Astrocyte (in vitro differentiated cells and primary cell): Measurements from ENCODE around the gene MAGI1. TPM values are rescaled to one million over a fixed set of nuclear protein-coding genes. Genes with fewer than 3 reads are reported as not detected.

Experiments
- DNase-seq: peaks from one replicate; pipeline ENCODE4 v3.0.0-alpha.2; 2010; ENCODE audit warnings: low read depth
- FAIRE-seq: peaks from 2 replicates; lab custom pipeline; 2011; peaks lifted over from hg19 to GRCh38; lab: Jason Lieb, UNC
- H2AFZ ChIP-seq: 2 replicates; pipeline ENCODE4 v1.6.0; 2012; ENCODE audit warnings: low read depth, low read length, inconsistent platforms
- H3K27ac ChIP-seq: 2 replicates; pipeline ENCODE4 v1.5.1; 2011; ENCODE audit warnings: low read depth, low read length, inconsistent platforms
- H3K27me3 ChIP-seq: 2 replicates; pipeline ENCODE4 v1.6.0; 2011; ENCODE audit warnings: low read length, inconsistent platforms; ENCODE audit not compliant: insufficient read depth
- H3K36me3 ChIP-seq: 2 replicates; pipeline ENCODE4 v1.5.1; 2011; ENCODE audit warnings: low read length, inconsistent platforms; ENCODE audit not compliant: insufficient read depth
- H3K4me1 ChIP-seq: 2 replicates; pipeline ENCODE4 v1.5.1; 2011; ENCODE audit warnings: low read length, inconsistent platforms; ENCODE audit not compliant: insufficient read depth
- H3K4me2 ChIP-seq: 2 replicates; pipeline ENCODE4 v1.6.0; 2012; ENCODE audit warnings: low read length, inconsistent platforms
- H3K4me3 ChIP-seq: 2 replicates; pipeline ENCODE4 v1.5.1; 2011; ENCODE audit warnings: low read depth, mild to moderate bottlenecking, low read length, inconsistent platforms; ENCODE audit not compliant: insufficient read depth
- H3K79me2 ChIP-seq: 2 replicates; pipeline ENCODE4 v1.6.0; 2012; ENCODE audit warnings: mild to moderate bottlenecking, low read length, inconsistent platforms; ENCODE audit not compliant: insufficient read depth
- H3K9ac ChIP-seq: 2 replicates; pipeline ENCODE4 v1.6.0; 2012; ENCODE audit warnings: mild to moderate bottlenecking, low read length, inconsistent platforms
- H3K9me3 ChIP-seq: 2 replicates; pipeline ENCODE4 v1.5.1; 2012; ENCODE audit warnings: low read depth, mild to moderate bottlenecking, low read length, inconsistent platforms; ENCODE audit not compliant: insufficient read depth
- H4K20me1 ChIP-seq: 2 replicates; pipeline ENCODE4 v1.6.0; 2012; ENCODE audit warnings: low read length, inconsistent platforms; ENCODE audit not compliant: insufficient read depth
- H3K27ac Mint-ChIP-seq: one replicate; pipeline ENCODE4 v1.8.0; 2021; ENCODE audit warnings: mild to moderate bottlenecking, mixed read lengths; ENCODE audit not compliant: unreplicated experiment
- H3K27me3 Mint-ChIP-seq: one replicate; pipeline ENCODE4 v1.8.0; 2021; ENCODE audit warnings: low read depth, mixed read lengths; ENCODE audit not compliant: unreplicated experiment
- H3K36me3 Mint-ChIP-seq: one replicate; pipeline ENCODE4 v1.8.0; 2021; ENCODE audit warnings: low read depth, mixed read lengths; ENCODE audit not compliant: unreplicated experiment
- H3K4me1 Mint-ChIP-seq: one replicate; pipeline ENCODE4 v1.8.0; 2021; ENCODE audit warnings: low read depth, mixed read lengths; ENCODE audit not compliant: unreplicated experiment
- H3K4me3 Mint-ChIP-seq: one replicate; pipeline ENCODE4 v1.8.0; 2021; ENCODE audit warnings: mild to moderate bottlenecking, moderate library complexity, mixed read lengths; ENCODE audit not compliant: unreplicated experiment
- H3K9me3 Mint-ChIP-seq: one replicate; pipeline ENCODE4 v1.8.0; 2021; ENCODE audit warnings: mild to moderate bottlenecking, mixed read lengths; ENCODE audit not compliant: unreplicated experiment
- EZH2 ChIP-seq: IDR thresholded peaks from 2 replicates; pipeline ENCODE4 v1.6.1; 2012; ENCODE audit warnings: mild to moderate bottlenecking, low read length, inconsistent platforms; ENCODE audit not compliant: insufficient read depth
- total RNA-seq: library from RNA; stranded (reverse); gene quantifications from 2 replicates; pipeline ENCODE4 v1.2.1, GENCODE V29; 2021
- TF ChIP-seq, protein P1 (sequence below): IDR thresholded peaks from 2 replicates; pipeline ENCODE4 v1.5.1; 2011; ENCODE audit warnings: low read depth, mild to moderate bottlenecking, inconsistent platforms, low read length, moderate library complexity; ENCODE audit not compliant: insufficient read depth

The MAGI1 gene
- total RNA-seq, 1 donor from 2014 or later: 31.8 TPM

DNA sequence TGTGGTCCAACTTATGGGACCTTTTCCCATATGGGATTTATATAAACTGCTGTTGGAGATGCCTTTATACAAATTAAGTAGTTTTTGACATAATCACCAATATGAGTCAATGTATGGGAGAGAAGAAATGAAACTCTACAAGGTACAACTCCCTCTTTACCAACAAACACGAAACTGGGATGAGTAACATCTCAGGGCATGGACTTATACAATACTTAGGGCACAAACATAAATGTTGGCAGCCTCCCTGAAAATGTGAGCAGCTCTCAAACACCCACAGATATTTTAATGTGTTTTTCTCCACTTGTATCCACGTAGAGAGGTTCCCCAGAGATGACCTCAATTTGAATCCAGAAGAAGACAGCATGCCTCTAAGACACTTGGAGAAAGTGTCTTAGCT, 161.6 kb downstream of the MAGI1 start:
- DNase-seq (no peak), FAIRE-seq (no peak)
- Histone ChIP-seq H3K9me3 (no peaks in the 10 kb centered on the region), H2AFZ (no peak overlapping the region), H3K36me3 (no peaks in the 10 kb centered on the region), H4K20me1 (peaks cover 56% of the 10 kb centered on the region), H3K9ac (no peak overlapping the region), H3K4me3 (no peak overlapping the region), H3K79me2 (peaks cover 6% of the 10 kb centered on the region), H3K27me3 (no peaks in the 10 kb centered on the region), H3K27ac (no peak overlapping the region), H3K4me2 (no peak overlapping the region), H3K4me1 (no peaks in the 10 kb centered on the region)
- Mint-ChIP-seq H3K4me1 (peaks cover 14% of the 10 kb centered on the region), H3K27ac (no peak overlapping the region), H3K27me3 (no peaks in the 10 kb centered on the region), H3K9me3 (no peaks in the 10 kb centered on the region), H3K4me3 (no peak overlapping the region), H3K36me3 (no peaks in the 10 kb centered on the region)
- TF ChIP-seq EZH2: no peak
- TF ChIP-seq, protein P1, sequence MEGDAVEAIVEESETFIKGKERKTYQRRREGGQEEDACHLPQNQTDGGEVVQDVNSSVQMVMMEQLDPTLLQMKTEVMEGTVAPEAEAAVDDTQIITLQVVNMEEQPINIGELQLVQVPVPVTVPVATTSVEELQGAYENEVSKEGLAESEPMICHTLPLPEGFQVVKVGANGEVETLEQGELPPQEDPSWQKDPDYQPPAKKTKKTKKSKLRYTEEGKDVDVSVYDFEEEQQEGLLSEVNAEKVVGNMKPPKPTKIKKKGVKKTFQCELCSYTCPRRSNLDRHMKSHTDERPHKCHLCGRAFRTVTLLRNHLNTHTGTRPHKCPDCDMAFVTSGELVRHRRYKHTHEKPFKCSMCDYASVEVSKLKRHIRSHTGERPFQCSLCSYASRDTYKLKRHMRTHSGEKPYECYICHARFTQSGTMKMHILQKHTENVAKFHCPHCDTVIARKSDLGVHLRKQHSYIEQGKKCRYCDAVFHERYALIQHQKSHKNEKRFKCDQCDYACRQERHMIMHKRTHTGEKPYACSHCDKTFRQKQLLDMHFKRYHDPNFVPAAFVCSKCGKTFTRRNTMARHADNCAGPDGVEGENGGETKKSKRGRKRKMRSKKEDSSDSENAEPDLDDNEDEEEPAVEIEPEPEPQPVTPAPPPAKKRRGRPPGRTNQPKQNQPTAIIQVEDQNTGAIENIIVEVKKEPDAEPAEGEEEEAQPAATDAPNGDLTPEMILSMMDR: no peak

DNA sequence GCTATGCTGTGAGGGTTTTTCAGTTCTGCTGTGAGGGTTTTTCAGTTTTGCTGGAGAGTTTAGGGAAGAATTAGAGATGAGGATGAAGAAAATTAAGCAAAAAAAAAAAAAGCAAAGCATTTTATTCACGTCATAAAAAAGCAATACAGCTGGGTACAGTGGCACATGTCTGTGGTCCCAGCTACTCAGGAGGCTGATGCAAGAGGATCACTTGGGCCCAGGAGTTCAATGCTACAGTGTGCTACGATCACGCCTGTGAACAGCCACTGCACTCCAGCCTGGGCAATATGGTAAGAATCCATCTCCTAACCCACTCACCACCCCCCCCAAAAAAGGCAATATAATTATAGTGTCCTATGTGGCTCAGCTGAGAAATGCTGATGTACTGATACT, 162.7 kb downstream of the MAGI1 start:
- no peaks in the 10 kb centered on the region for H3K27me3 Mint-ChIP-seq
- H3K4me1 ChIP-seq: no peaks in the 10 kb centered on the region
- FAIRE-seq: no peak
- no peak overlapping the region for H3K27ac ChIP-seq
- peaks cover 13% of the 10 kb centered on the region for H3K4me1 Mint-ChIP-seq
- H3K9ac ChIP-seq: no peak overlapping the region
- no peak overlapping the region for H3K4me3 ChIP-seq
- no peak overlapping the region for H3K4me3 Mint-ChIP-seq
- no peaks in the 10 kb centered on the region for H3K36me3 ChIP-seq
- H3K36me3 Mint-ChIP-seq: no peaks in the 10 kb centered on the region
- H3K27me3 ChIP-seq: no peaks in the 10 kb centered on the region
- H3K9me3 Mint-ChIP-seq: no peaks in the 10 kb centered on the region
- no peak overlapping the region for H2AFZ ChIP-seq
- TF ChIP-seq, protein P1: no peak
- TF ChIP-seq EZH2: no peak
- no peak overlapping the region for H3K27ac Mint-ChIP-seq
- DNase-seq: no peak
- no peak overlapping the region for H3K4me2 ChIP-seq
- peaks cover 6% of the 10 kb centered on the region for H3K79me2 ChIP-seq
- no peaks in the 10 kb centered on the region for H3K9me3 ChIP-seq
- peaks cover 61% of the 10 kb centered on the region for H4K20me1 ChIP-seq

DNA sequence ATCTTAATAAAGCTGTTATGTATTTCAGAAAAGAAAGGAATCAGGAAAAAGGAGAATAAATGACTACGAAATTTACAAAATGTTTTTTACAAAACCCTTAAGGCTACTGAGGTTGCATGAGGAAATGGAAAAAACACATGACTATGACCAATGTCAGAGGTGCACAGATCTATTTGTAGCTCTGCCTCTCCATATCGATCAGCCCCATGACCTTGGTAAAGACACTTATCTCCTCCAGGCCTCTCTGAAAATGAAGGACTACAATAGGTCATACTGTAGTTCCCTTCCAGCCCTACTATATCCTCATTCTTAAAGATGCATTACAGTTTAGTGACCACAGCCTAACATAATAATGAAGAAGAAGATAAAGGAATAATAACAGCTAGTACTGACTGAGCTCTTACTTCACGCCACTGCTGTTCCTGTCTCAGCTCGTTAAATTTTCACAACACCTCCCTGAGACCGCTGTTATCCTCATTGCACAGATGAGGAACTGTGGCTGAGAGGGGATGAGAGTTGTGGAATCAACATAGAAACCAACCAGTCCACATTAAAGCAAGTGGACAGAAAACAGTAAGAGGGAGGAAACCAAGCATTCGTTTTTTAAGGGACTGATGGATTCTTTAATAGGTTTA, 163.2 kb downstream of the MAGI1 start:
- Histone ChIP-seq H3K9me3 (no peaks in the 10 kb centered on the region), H4K20me1 (peaks cover 61% of the 10 kb centered on the region), H3K79me2 (peaks cover 6% of the 10 kb centered on the region), H3K27ac (no peak overlapping the region), H3K4me3 (no peak overlapping the region), H3K36me3 (no peaks in the 10 kb centered on the region), H3K27me3 (no peaks in the 10 kb centered on the region), H3K4me2 (no peak overlapping the region), H3K9ac (no peak overlapping the region), H2AFZ (no peak overlapping the region), H3K4me1 (no peaks in the 10 kb centered on the region)
- TF ChIP-seq EZH2: no peak
- TF ChIP-seq, protein P1: no peak
- H3K4me1 Mint-ChIP-seq: peaks cover 14% of the 10 kb centered on the region
- no peaks in the 10 kb centered on the region for H3K9me3 Mint-ChIP-seq
- no peaks in the 10 kb centered on the region for H3K36me3 Mint-ChIP-seq
- no peak overlapping the region for H3K27ac Mint-ChIP-seq
- no peaks in the 10 kb centered on the region for H3K27me3 Mint-ChIP-seq
- FAIRE-seq (no peak), DNase-seq (no peak)
- H3K4me3 Mint-ChIP-seq: no peak overlapping the region
